LHCN-M2 (cell line): ENCODE measurements around the gene AK8. TPM values are rescaled to one million over a fixed set of nuclear protein-coding genes. Genes with fewer than 3 reads are reported as not detected.
"Not testable (repeated sequence)": the region's sequence is repeated elsewhere in the genome, so short reads cannot be mapped to it uniquely, and the experiment has no call there.

Source experiments
- DNase-seq: peaks from one replicate; pipeline ENCODE4 v3.0.0-alpha.2; 2012; ENCODE audit warnings: low read depth
- total RNA-seq: library from RNA; depleted of rRNA; stranded (reverse); fragments of >200 nt; gene quantifications from 2 replicates; pipeline ENCODE4 v1.2.3, GENCODE V29; 2014

AK8 gene
- total RNA-seq, 1 experiment from 2014 or later = not detected

DNA sequence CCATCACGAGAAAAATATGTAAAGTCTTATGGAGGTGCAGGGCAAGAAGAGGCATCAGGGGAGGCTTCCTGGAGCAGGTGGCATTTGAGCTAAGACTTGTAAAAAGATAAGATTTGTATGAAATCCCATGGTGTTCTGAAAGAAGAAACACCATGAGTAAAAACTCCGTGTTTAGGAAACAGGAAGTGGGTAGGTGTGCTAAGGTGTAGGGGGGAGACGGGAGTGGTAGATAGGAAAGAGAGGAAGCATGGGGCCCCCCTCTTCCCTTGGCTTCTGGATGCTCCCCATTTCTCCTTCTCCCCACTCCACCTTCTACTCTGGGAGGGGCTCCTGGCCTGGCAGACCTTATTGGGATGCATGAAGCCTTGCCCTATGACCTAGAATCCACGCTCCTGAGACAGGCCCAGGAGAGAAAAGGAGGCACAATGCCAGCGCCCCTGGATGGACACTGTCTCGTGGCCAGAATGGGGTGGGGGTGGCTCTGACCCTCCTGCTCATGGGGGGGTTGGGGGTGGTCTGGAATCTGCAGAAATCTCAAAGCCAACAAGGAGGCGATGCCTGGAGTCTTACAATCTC is 104.2 kb downstream of the AK8 start:
- no peak for DNase-seq

DNA sequence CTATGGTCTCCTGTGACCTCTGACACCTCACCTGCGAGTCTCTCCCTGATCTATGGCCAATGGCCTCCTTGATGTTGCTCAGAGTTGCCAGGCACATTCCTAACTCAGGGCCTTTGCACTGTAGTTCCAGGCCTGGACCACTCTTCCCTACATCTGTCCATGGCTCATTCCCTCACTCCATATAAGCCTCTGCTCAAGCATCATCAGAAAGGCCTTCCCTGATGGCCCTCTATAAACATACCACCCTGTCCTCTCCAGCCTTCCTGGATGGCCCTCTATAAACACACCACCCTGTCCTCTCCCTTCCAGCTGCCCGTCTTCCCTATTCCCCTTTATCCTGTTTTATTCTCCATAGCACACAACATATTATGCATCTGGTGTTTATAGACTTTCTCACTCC is 105.0 kb downstream of the AK8 start:
- DNase-seq = no peak

DNA sequence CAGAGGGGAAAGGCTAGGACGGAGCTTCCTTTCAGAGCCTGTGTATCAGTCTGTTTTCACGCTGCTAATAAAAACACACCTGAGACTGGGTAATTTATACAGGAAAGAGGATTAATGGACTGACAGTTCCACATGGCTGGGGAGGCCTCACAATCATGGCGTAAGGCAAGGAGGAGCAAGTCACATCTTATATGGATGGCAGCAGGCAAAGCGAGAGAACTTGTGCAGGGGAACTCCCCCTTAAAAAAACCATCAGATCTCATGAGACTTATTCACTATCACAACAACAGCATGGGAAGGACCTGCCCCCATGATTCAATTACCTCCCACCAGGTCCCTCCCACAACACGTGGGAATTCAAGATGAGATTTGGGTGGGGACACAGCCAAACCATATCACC is 106.3 kb downstream of the AK8 start:
- DNase-seq = not testable (repeated sequence)

DNA sequence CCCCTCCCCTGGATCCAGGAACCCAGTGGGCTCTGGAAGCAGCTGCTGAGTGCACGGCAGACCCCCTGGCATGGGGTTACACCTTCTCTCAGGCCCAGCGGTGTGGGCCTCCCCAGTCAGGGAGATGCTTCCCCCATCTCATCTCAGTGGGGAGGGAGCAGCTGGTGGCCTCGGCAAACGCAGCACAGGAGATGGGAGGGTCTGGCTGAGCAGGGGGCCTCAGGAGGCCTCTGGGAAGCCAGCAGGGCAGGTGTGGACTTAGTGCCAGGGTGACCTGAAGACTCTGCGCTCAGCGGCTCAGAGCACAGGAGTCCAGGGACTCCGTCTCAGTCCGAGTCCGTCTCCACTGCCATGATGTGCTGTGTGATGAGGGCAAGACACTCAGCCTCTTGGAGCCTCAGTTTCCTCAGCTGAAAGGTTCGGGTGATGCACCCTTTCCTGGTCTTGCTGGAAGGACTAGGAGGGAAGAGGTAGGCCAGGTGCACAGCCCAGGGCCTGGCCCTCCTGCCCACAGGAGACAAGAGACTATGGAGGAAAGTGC is 107.2 kb downstream of the AK8 start:
- DNase-seq = no peak

DNA sequence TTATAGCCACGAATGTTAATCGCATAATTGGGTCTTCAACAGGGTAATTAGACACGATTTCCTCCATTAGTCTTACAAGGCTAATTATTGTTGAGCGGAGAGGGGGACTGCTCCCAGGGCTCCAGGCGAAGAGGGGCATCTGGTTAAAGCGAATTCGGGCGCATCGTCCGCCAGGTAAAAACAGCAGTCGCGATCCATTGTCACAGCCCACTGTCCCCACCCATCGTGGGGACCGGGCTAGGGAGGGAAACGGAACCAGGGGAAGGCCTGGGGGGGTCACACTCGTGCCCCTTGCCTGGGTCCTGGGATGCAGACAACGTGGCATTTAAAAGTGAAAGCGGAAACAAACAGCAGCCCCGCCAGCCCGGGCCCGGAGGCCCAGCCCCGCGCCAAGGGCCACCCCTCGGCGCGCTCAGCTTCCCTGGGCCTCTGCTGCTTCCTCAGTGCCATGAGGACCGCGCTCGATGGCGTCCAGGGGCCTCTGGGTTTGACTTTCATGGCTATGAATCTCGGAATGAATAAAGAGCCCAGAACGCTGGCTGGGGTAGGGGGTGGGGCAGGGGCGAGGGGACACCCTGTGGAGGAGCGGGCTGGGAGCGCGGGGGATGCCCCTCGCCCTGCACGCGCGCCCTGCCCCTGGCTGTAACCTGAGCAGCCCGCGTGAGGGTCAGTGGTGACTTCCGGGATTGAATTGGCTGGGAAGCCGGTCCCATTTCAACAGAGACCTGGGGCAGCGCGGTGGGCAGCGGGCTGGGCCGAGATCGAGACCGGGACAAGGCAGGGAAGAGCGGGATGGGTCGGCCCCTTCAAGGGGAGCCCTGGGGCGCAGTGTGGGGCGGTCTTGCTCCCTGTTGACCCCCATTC is 107.9 kb downstream of the AK8 start:
- DNase-seq = peak; percentile 24

DNA sequence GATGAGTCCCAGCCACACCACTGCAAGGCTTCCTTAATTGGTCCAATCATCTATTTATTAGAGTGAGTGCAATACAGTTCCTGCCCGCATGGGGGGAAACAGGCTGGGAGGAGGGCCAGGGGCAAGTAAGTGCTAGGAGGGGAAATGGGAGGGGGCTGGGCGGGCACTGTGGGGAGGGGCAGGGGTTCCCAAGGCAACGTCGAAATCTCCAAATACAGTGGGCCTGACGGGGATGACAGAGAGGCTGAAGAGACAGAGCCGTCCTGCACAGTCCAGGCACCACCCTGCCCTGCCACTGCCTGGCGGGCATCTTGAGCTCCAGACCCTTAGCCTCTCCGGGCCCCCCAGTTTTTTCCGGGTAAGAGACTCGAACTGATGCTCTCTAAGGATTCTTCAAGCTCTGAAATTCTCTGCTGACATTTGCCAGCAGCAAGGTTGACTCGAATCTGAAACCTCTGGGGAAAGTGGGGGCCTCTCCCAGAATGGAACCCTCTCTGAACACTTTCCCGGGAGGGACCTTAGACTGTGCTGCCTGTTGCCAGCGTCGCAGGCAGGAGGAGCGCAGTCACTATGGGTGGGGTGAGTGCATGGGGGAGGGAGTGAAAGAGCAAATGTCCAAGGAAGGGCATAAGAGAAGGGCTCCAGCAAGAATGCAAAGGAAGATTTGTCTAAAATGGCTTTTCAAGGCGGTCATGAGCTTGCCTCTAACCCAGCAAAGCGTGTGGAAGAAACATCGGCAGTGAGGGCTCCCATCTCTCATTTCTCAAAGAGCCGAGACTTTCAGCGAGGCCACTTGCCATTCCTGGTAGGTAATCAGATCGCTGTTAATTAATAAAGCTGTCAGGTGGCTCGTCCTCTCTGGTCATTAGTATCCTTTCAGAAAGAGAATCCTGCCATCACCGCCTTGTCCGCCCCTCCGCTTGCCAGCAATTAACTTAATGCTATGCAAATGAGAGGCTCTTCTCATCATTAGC is 108.9 kb downstream of the AK8 start:
- DNase-seq = peak; percentile 47

DNA sequence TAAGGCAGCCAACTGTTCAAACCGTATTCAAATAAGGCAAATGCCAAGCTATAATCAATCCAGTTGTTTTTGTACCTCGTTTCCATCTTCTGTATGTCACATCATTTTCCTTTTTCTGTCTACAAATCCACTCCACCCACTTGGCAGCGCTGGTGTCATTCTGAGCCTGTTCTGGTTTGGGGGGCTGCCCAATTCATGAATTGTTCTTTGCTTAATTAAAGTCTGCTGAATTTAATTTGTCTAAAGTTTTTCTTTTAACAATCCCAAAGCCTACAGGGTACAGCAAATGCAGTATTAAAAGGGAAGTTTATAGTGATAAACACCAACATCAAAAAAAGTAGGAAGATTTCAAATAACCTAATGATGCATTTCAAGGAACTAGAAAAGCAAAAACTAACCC is 114.5 kb downstream of the AK8 start:
- DNase-seq = no peak

DNA sequence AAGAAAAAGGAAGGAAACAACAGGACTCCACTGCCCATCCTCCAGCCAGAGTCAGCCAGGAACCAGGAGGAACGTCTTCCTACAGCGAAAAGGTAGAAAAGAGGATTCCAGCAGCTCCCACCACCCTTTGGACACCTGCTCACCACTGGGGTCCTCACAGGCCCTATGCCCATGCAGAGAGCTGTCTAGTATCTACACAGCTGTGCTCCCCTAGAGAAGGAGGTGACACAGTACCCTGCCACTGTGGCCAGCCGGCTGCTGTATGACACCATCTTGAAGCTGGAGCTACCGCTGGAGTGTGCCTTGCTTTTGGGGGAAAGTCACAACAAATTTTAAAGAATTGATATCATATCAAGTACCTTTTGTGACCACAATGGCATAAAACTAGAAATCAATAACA is 115.2 kb downstream of the AK8 start:
- no peak for DNase-seq

DNA sequence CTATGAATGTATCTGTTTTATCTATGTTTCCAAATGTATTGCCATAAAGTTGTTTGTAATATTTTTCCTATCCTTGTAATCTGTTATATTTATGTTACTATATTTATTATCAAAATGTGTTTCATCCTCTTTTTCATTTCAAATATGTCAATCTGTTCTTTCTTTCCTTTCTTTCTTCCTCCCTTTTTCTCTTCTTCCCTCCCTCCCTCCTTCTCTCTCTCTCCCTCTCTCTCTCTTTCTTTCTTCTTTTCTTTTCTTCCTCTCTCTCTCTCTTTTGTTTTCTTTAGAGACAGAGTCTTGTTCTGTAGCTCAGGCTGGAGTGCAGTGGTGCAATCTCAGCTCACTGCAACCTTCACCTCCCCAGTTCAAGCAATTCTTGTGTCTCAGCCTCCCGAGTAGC is 116.5 kb downstream of the AK8 start:
- no peak for DNase-seq

DNA sequence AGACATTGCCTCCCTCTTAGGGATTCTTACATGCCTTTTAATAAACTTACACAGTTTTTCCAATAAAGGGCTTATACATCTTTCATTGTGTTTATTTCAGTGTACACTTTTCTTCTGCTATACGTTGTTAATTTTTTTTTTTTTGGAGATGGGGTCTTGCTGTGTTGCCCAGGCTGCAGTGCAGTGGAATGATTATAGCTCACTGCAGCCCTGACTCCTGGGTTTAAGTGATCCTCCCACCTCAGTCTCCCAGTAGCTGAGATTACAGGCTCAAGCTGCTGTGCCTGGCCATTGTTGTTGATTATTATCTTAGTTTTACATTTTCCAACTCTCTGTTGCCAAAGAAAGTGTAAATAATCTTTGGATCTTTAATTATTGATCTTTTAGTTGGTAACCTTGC is 118.0 kb downstream of the AK8 start:
- DNase-seq = no peak

DNA sequence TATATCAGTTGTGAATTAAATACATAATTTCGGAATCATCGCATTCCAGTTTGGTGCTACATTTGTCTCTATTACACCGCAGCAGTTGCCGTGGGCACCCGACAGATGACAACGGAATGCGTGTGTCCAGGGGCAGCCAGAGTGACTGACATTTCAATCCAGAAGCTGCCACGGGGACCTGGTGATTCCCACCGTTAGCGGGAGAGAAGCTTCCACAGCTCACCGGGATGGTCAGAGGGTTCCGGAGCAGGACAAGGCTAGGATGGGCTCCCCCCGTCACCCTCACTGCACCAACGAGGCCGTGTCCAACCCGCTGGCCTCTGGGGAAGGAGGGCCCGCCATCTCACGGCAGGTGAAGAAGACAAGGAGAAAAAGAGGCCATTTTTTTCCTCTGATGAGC is 121.1 kb downstream of the AK8 start:
- DNase-seq = no peak

DNA sequence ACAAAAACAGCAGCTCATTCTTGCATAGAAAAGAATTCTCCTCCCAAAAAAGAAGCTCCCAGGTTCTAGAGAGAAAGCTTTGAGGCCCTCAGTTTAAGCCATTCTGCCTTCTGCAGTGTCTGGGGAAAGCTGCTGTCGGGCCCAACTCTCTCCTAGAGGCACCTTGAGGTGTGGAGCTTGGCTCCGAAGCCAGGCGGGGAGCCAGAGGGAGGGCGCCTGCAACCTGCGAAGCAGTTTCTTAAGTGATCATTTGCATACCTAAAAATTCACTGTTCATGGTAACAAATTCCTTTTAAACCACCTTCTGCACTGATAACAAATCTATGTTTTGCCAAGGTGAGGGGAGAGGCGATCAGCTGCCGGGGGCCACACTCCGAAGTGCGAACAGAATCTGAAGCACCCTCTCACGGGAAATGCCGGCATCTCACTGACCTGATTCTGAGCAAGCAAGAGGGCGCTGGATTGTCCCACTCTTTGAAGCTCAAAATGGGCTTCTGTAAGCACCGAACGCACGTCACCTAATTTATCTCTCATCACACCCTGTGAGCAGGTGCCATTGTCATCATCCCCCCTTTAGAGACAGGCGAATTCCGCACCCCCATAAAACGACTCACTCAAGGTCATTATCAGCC is 121.8 kb downstream of the AK8 start:
- DNase-seq = no peak

DNA sequence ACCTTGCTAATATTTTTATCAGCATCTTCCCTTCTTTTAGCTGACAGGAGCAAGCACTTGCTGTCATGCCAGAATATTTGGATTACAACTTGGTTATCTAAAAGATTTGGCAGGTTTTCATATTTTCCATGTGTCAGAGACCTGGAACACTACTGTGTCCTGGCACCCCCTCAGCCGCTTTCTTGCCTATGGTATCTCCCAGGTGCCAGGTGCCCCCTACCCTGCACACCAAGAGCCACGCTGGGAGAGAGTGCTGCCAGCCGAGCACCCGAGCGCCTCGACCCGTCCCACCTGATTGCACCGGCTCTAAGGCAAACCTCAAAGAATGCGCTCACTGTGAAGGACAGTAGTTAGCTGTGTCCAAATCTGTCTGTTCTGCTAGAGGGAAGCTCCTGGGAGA is 123.0 kb downstream of the AK8 start:
- no peak for DNase-seq

DNA sequence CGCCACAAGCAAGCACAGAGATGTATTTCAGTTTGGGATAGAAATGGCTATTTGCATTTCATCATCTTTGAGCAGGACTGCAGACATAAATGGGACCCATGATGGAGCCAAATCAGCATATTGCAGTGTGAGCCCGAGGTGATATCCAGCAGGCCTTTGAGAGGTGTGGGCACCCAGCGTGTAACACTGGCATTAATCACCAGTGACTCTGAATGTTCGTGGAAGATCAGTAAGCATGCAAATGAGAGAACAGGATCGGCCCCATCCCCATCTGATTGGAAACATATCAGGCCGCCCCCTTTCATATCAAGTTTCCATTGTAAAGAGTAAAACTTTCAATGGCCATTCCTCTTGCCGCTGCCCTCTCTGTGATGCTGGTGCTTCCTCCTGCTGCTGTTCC is 123.8 kb downstream of the AK8 start:
- no peak for DNase-seq

DNA sequence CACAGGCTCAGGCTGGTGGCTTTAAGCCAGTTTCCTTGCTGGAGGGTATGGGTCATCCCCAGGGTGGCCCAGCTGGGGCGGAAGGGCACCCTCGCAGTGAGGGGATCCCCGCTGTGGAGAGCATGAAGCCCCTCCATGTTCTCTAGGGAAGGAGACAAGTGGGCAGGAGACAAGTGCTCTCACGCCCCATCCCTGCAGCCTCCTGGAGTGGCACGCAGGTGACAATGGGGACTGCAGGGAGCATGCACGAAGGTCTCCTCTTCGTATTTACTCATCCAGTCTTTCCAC is 124.5 kb downstream of the AK8 start:
- no peak for DNase-seq

DNA sequence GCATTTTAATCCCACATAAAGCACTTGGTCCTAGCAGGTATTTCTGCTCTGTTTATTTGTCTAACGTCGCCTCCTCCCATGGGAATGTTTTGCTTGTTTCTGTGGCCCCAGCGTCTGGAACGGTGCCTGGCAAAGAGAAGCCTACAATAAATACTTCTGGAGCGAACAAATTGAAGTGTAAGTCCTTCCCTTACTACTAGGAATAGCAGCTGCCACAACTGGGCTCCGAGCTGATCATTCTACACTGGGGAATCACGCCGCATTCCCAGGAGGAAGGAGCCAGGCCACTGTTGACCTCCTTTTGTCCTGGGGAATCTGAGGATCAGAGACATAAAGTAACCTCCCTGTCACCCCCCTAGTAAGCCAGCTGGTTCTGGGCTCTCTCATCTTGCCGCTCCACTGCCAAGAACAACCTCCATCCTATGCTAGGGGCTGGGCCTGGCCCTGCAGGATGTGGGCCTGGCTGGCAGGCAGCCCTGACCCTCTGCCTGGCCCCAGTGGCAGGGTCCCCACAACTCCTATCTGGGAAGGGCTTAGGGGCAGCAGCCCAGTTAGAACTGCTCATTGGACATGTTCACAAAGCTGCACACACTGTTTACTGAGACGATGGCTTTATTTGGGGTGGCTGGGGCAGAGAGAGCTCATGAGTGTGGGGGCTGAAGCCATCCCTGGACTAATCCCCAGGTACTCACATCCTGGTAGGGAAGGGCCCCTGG is 125.0 kb downstream of the AK8 start:
- DNase-seq = no peak

DNA sequence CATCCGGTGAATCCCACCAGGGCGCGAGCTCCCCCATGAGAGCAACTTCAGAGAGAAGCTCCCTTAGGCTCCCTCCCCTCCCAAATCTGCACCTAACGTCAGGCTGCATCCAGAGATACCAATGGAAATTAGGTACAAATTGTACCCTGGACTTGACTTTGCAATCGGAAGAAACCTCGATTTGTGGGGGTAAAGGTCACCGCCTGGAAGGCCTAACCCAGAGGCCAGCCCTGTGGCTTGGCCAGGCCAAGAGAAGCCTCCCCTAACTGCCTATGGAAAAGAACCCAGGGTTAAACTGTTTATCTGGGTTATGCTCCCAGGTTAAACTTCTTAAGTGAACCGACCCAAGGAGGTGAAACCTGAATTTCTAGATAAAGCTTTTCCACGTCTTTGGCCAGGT is 127.4 kb downstream of the AK8 start:
- no peak for DNase-seq

DNA sequence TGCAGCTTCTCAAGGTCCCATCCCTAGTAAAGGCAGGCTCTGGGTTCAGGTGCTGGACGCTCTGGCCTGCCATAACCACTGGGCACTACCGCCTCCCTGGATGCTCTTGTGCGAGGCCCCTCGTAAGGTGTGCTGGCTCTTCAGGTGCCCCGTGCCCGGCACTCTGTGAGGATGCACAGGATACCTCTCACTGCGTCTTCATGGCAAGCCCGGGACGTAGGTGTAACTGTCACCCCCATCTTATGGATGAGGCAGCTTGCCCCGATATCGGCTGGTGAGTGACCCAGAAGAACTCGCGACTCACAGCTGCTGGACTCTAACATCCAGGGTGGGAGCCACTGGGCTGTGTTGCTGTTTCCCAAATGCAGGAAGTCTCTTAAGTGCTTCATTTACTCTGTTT is 128.8 kb downstream of the AK8 start:
- DNase-seq = no peak

DNA sequence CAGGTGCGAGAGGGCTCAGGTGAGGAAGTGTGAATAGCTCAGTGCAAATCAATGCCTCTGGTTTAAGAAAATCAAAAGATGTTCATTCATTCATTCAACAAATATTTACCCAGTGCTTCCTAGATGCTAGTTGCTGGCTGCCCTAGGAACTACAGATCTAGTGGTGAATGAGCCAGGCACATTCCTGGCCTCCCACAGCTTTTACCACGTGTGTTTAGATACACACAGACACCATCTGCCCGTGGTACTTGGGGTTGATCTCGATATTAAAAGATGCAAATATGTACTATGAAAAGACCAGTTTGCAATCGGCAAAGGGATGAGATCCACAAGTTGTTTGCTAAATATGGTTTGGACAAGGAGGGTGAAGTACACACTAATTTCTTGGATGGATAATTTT is 129.6 kb downstream of the AK8 start:
- no peak for DNase-seq

DNA sequence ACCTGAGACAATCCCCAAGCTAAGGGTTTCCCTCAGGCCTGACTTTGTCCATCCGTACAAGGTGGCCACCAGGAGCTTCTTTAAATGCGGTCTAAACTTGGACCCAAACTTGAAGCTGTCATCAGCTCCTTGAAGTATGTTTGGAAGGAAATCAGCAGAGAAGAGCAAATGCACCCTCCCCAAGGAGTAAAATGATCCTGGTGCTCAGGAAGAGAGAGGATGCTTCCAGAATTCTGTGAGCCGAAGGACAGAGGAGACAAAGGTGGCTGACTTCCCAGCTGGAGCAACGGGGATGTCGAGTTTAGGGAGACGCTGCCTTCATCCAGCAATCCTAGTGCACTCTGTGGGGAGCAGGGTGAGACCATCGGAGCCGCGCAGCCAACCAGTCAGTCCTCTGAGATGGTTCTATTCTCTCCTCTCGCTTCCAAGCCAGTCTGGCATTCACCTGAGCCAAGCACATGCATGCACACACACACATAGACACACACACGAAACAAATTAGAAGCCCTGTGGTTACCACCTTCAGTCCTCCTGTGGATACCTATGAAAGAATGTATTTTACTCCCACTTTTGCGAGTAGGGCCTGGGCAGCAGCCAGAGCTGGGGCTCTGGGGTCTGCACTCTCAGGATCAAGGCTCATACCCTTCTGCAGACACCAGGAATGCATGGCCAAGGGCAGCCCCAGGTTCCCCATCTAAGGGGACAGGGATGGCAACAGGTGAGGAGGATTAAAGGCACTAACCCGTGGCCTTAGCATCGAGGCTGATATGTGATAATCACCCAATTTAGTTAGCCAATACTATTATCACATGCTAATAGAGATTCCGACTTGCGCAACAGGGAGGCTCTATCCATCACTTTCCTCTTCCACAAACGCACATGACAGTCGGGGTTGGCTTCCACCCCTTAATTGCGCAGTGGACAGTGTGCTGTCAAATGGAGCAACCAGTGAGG is 132.1 kb downstream of the AK8 start:
- DNase-seq = no peak
